OCI-M2 (cell line): Measurements from ENCODE around the gene HGFAC.
"Not testable (repeated sequence)": the region's sequence is repeated elsewhere in the genome, so short reads cannot be mapped to it uniquely, and the experiment has no call there.

ENCODE experiments used
- DNase-seq: peaks from one replicate; lab custom pipeline; 2025; ENCODE audit not compliant: unreplicated experiment; lab: John Stamatoyannopoulos, UW

The HGFAC gene

GRCh38 chr4:3459156-3459555, 17.4 kb downstream of the HGFAC start:
- not testable (repeated sequence) for DNase-seq

- DNase-seq = no peak
These were observed 19.2 kb downstream of the HGFAC start for GRCh38 chr4:3460926-3461325.

GRCh38 chr4:3461515-3462291, 19.9 kb downstream of the HGFAC start:
- DNase-seq = no peak

- no peak for DNase-seq
These were observed 20.6 kb downstream of the HGFAC start for GRCh38 chr4:3462321-3462789.

- DNase-seq = no peak
These were observed 21.1 kb downstream of the HGFAC start, which contains the start of gene DOK7 for GRCh38 chr4:3462790-3463415. Gene DOK7, plus strand, starts transcription at chr4:3463306. Its CDS starts 70 bp downstream, at chr4:3463376.

- DNase-seq = no peak
These were observed 22.0 kb downstream of the HGFAC start for GRCh38 chr4:3463556-3464348.

GRCh38 chr4:3464349-3464905, 22.7 kb downstream of the HGFAC start:
- DNase-seq = no peak

GRCh38 chr4:3464911-3465697, 23.3 kb downstream of the HGFAC start:
- DNase-seq = no peak

- DNase-seq = no peak
These were observed 24.2 kb downstream of the HGFAC start for GRCh38 chr4:3465698-3466671.

- DNase-seq = no peak
These were observed 25.2 kb downstream of the HGFAC start for GRCh38 chr4:3466691-3467600.

GRCh38 chr4:3467601-3468031, 25.8 kb downstream of the HGFAC start:
- no peak for DNase-seq

GRCh38 chr4:3468154-3468553, 26.4 kb downstream of the HGFAC start:
- no peak for DNase-seq

GRCh38 chr4:3468804-3469203, 27.0 kb downstream of the HGFAC start:
- no peak for DNase-seq

- DNase-seq = no peak
These were observed 27.8 kb downstream of the HGFAC start for GRCh38 chr4:3469386-3470243.

- no peak for DNase-seq
These were observed 28.7 kb downstream of the HGFAC start for GRCh38 chr4:3470244-3471097.

- no peak for DNase-seq
These were observed 29.5 kb downstream of the HGFAC start for GRCh38 chr4:3471098-3471760.
